CD8-positive, alpha-beta memory T cell (primary cell): ENCODE data around the gene MAK. TPM values are rescaled to one million over a fixed set of nuclear protein-coding genes. Genes with fewer than 3 reads are reported as not detected.
"Not testable (repeated sequence)": the region's sequence is repeated elsewhere in the genome, so short reads cannot be mapped to it uniquely, and the experiment has no call there.

Experiments used
- CTCF ChIA-PET: fragments of 350-600 bp; sonication (Branson Sonifier 250); formaldehyde crosslinking; loops from one replicate; lab custom pipeline; 2021; ENCODE audit warnings: antibody characterized with exemption; lab: Charles Lee
- POLR2A ChIA-PET: fragments of 350-600 bp; sonication (Branson Sonifier 250); formaldehyde crosslinking; loops from one replicate; lab custom pipeline; 2021; ENCODE audit warnings: antibody characterized with exemption; lab: Charles Lee
- DNase-seq, 5 donors: peaks; one replicate each; pipeline versions ENCODE4 v3.0.0 to v3.0.0-alpha.2; 2020 to 2022; ENCODE audit warnings: mixed read lengths in 1 of 5
- H3K27ac ChIP-seq: one replicate; pipeline ENCODE4 v1.7.0; 2013; ENCODE audit warnings: low read depth, mild to moderate bottlenecking, low read length, moderate library complexity
- H3K27me3 ChIP-seq: 2 replicates; pipeline ENCODE4 v1.7.0; 2013; ENCODE audit warnings: low read length, mild to moderate bottlenecking; ENCODE audit not compliant: insufficient read depth, poor library complexity, severe bottlenecking
- H3K36me3 ChIP-seq: 2 replicates; pipeline ENCODE4 v1.7.0; 2013; ENCODE audit warnings: mild to moderate bottlenecking, low read length, moderate library complexity; ENCODE audit not compliant: insufficient read depth
- H3K4me1 ChIP-seq: 2 replicates; pipeline ENCODE4 v1.7.0; 2013; ENCODE audit warnings: mild to moderate bottlenecking, low read length, moderate library complexity; ENCODE audit not compliant: insufficient read depth
- H3K4me3 ChIP-seq: 2 replicates; pipeline ENCODE4 v1.7.0; 2013; ENCODE audit warnings: mild to moderate bottlenecking, low read length
- H3K9me3 ChIP-seq: 2 replicates; pipeline ENCODE4 v1.7.0; 2013; ENCODE audit warnings: mild to moderate bottlenecking, low read length
- H3K27ac Mint-ChIP-seq, 8 donors: one replicate each; pipeline ENCODE4 v1.8.0; 2020 to 2021; ENCODE audit warnings: mixed read lengths in 8 of 8, mild to moderate bottlenecking in 6 of 8, inconsistent platforms in 3 of 8, moderate library complexity in 3 of 8
- H3K27me3 Mint-ChIP-seq, 2 donors: one replicate each; pipeline ENCODE4 v1.8.0; 2020 to 2021; ENCODE audit warnings: mixed read lengths in 2 of 2, mild to moderate bottlenecking in 1 of 2, moderate library complexity in 1 of 2
- H3K36me3 Mint-ChIP-seq, 3 donors: one replicate each; pipeline ENCODE4 v1.8.0; 2020 to 2021; ENCODE audit warnings: mixed read lengths in 3 of 3, inconsistent platforms in 1 of 3, mild to moderate bottlenecking in 1 of 3
- H3K4me1 Mint-ChIP-seq, 3 donors: one replicate each; pipeline ENCODE4 v1.8.0; 2020 to 2021; ENCODE audit warnings: mixed read lengths in 3 of 3, inconsistent platforms in 1 of 3, mild to moderate bottlenecking in 1 of 3
- H3K4me3 Mint-ChIP-seq, 7 donors: one replicate each; pipeline ENCODE4 v1.8.0; 2020 to 2021; ENCODE audit warnings: mixed read lengths in 7 of 7, mild to moderate bottlenecking in 6 of 7, moderate library complexity in 4 of 7, inconsistent platforms in 2 of 7
- H3K9me3 Mint-ChIP-seq, 5 donors: one replicate each; pipeline ENCODE4 v1.8.0; 2020 to 2022; ENCODE audit warnings: mixed read lengths in 5 of 5, mild to moderate bottlenecking in 3 of 5, moderate library complexity in 2 of 5, inconsistent platforms in 1 of 5
- polyA plus RNA-seq: library from polyadenylated mRNA; unstranded; fragments of 300-500 nt; fragmentation: Illumina TruSeq; gene quantifications from one replicate; pipeline ENCODE4 v1.2.3, GENCODE V29; 2021
- total RNA-seq, 2 experiments: library from RNA; stranded (reverse); gene quantifications; one replicate each; pipeline ENCODE4 v1.2.3, GENCODE V29; 2021

Gene MAK
- total and polyA plus RNA-seq, 3 experiments from 2014 or later: 1.8 to 2.3 TPM; not detected in 1

DNA sequence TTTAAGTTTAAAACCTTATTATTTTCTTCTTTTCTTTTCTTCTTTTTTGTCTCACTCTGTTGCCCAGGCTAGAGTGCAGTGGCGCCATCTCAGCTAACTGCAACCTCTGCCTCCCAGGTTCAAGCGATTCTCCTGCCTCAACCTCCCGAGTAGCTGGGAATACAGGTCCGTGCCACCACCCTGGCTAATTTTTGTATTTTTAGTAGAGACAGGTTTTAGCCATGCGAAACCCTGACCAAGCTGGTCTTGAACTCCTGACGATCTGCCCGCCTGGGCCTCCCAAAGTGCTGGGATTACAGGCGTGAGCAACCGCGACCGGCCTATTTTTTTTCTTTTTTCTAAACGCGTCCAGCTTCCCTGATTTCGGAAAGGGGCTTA, 43.9 kb upstream of the MAK start:
- H3K4me3 ChIP-seq, H3K27me3 ChIP-seq, CTCF ChIA-PET, H3K36me3 ChIP-seq, H3K36me3 Mint-ChIP-seq, POLR2A ChIA-PET, DNase-seq, H3K27ac Mint-ChIP-seq, H3K27ac ChIP-seq, H3K9me3 ChIP-seq, H3K9me3 Mint-ChIP-seq, H3K4me1 ChIP-seq: not testable (repeated sequence)
- Mint-ChIP-seq H3K27me3 (peaks cover 66 to 76% of the 10 kb centered on the region in 2 donors), H3K4me1 (peaks cover 4 to 14% (median 9%) of the 10 kb centered on the region in 3 donors), H3K4me3 (peak overlapping the region in 1 of 7 donors; percentile 66)

DNA sequence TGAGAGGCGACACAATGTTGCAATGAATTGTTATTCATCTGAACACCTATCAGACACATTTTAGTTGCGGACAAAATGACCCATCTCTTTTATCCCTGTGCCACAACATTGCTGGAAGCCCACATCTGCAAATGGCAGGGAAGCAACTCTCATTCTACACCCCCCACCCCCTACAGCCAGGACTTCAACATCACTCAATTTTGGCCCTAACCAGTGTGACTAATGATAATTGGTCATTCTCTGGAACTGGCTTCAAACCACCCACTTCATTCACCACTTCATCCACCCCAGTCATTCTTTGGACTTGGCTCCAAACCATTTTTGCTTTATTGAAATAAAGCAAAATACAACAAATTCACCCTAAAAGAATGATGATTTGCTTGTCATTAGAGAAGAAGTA, 42.0 kb upstream of the MAK start:
- Mint-ChIP-seq H3K27me3 (peaks cover 54 to 60% of the 10 kb centered on the region in 2 donors), H3K9me3 (peaks cover 0 to 5% (median 4%) of the 10 kb centered on the region in 5 donors), H3K4me3 (peak overlapping the region in 1 of 7 donors; percentile 35), H3K27ac (no peak overlapping the region), H3K36me3 (peaks cover 0 to 4% (median 0%) of the 10 kb centered on the region in 3 donors), H3K4me1 (peaks cover 2 to 11% (median 5%) of the 10 kb centered on the region in 3 donors)
- Histone ChIP-seq H3K4me3 (no peak overlapping the region), H3K27ac (no peak overlapping the region), H3K4me1 (no peaks in the 10 kb centered on the region), H3K9me3 (no peaks in the 10 kb centered on the region), H3K27me3 (peaks cover 5% of the 10 kb centered on the region), H3K36me3 (no peaks in the 10 kb centered on the region)
- ChIA-PET CTCF (no interaction called here), POLR2A (no interaction called here)
- no peak for DNase-seq

DNA sequence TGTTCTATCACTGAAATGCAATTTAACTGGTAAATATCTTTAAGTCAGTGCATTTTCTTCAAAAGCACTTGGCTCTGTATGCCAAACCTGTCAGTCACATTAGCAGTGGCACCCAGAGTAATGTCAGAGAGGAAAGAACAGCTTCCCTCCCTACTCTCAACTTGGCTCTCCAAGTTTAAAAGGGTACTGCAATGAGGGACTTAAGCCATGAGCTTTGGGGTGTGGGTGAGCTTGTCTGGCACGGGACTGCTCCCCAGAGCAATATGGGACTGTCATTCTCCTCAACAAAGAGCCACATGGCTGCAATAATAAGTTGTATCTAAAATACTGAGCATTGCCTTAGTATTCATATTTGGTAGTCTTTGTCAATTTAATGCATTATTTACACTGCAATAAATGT, 39.5 kb upstream of the MAK start:
- Histone ChIP-seq H3K36me3 (no peaks in the 10 kb centered on the region), H3K4me3 (no peak overlapping the region), H3K9me3 (no peaks in the 10 kb centered on the region), H3K4me1 (no peaks in the 10 kb centered on the region), H3K27me3 (no peaks in the 10 kb centered on the region), H3K27ac (no peak overlapping the region)
- H3K4me1 Mint-ChIP-seq: peaks cover 0 to 7% (median 0%) of the 10 kb centered on the region in 3 donors
- ChIA-PET POLR2A (no interaction called here), CTCF (no interaction called here)
- H3K9me3 Mint-ChIP-seq: peaks cover 0 to 4% (median 2%) of the 10 kb centered on the region in 5 donors
- H3K4me3 Mint-ChIP-seq: no peak overlapping the region
- no peak overlapping the region for H3K27ac Mint-ChIP-seq
- DNase-seq: no peak
- H3K27me3 Mint-ChIP-seq: peaks cover 41 to 62% of the 10 kb centered on the region in 2 donors
- H3K36me3 Mint-ChIP-seq: peaks cover 0 to 4% (median 0%) of the 10 kb centered on the region in 3 donors

DNA sequence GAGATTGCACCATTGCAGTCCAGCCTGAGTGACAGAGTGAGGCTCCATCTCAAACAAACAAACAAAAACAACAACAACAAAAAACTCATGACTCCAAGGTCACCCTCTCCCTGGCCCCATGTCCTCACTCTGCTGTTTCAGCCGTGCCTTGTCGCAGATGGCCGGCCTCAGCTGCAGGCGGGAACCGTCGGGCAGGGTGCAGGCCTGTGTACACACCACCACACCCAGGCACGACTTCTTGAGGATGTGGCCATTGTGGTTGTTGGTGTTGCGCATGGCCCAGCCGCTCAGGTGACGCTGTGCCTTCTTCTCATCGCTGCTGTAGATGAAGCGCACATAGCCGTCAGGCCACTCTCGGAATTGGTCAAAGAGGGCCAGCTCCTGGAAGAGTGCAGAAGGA, 38.7 kb upstream of the MAK start:
- Histone ChIP-seq H3K27me3 (no peaks in the 10 kb centered on the region), H3K9me3 (no peaks in the 10 kb centered on the region), H3K36me3 (no peaks in the 10 kb centered on the region), H3K4me1 (no peaks in the 10 kb centered on the region), H3K27ac (no peak overlapping the region), H3K4me3 (no peak overlapping the region)
- H3K27ac Mint-ChIP-seq: no peak overlapping the region
- CTCF ChIA-PET: no interaction called here
- peaks cover 33 to 54% of the 10 kb centered on the region in 2 donors for H3K27me3 Mint-ChIP-seq
- peaks cover 0 to 4% (median 0%) of the 10 kb centered on the region in 3 donors for H3K36me3 Mint-ChIP-seq
- peaks cover 0 to 4% (median 2%) of the 10 kb centered on the region in 5 donors for H3K9me3 Mint-ChIP-seq
- H3K4me1 Mint-ChIP-seq: no peaks in the 10 kb centered on the region
- H3K4me3 Mint-ChIP-seq: no peak overlapping the region
- DNase-seq: no peak
- POLR2A ChIA-PET: no interaction called here

DNA sequence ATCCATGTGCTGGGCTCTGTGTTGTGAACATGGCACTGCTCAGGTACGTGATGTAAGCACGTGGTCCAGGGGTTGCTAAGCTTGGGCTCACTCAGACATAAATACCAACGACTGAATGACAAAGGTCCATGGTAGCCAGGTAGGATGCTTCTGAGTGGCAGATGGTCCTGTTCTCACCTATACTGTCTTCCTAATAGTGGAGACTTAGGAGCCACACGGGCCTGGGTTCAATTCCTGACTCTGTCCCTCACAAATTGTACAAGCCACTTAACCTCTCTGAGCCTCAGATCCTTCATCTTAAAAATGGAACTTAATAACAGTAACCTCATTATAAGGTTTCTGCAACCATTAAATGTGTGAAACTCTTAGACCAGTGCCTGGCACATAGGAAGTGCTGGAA, 36.7 kb upstream of the MAK start:
- peaks cover 3% of the 10 kb centered on the region for H3K27me3 ChIP-seq
- H3K9me3 Mint-ChIP-seq: peaks cover 0 to 4% (median 0%) of the 10 kb centered on the region in 5 donors
- H3K4me3 Mint-ChIP-seq: no peak overlapping the region
- POLR2A ChIA-PET: no interaction called here
- CTCF ChIA-PET: no interaction called here
- no peaks in the 10 kb centered on the region for H3K36me3 Mint-ChIP-seq
- H3K27me3 Mint-ChIP-seq: peaks cover 23 to 45% of the 10 kb centered on the region in 2 donors
- H3K27ac ChIP-seq: no peak overlapping the region
- no peaks in the 10 kb centered on the region for H3K4me1 Mint-ChIP-seq
- H3K4me1 ChIP-seq: no peaks in the 10 kb centered on the region
- H3K4me3 ChIP-seq: no peak overlapping the region
- no peaks in the 10 kb centered on the region for H3K9me3 ChIP-seq
- no peaks in the 10 kb centered on the region for H3K36me3 ChIP-seq
- no peak for DNase-seq
- no peak overlapping the region for H3K27ac Mint-ChIP-seq

DNA sequence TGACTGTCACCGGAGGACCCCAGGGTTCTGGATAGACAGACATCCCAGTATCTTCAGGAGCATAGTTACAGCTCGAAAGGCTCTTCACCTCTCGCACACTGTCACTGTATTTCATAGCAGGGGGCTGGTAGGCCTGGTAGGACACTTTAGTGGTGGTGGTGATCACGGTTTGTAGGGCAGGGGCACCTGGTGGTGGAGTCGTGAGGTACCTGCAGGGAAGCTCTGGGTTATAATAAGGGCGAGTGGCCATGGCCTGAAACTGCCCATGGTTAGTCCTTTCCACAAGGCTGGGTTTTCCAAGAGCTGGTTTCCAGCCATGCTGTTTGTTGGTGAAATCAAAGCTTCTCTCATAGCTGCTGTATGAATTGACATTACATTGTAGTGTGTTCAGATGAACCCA, 35.9 kb upstream of the MAK start:
- Mint-ChIP-seq H3K9me3 (peaks cover 0 to 4% (median 0%) of the 10 kb centered on the region in 5 donors), H3K36me3 (no peaks in the 10 kb centered on the region), H3K4me3 (no peak overlapping the region), H3K27ac (no peak overlapping the region), H3K4me1 (no peaks in the 10 kb centered on the region), H3K27me3 (peaks cover 16 to 38% of the 10 kb centered on the region in 2 donors)
- no peaks in the 10 kb centered on the region for H3K4me1 ChIP-seq
- no peaks in the 10 kb centered on the region for H3K36me3 ChIP-seq
- peaks cover 3% of the 10 kb centered on the region for H3K27me3 ChIP-seq
- no peak for DNase-seq
- ChIA-PET POLR2A (no interaction called here), CTCF (no interaction called here)
- H3K9me3 ChIP-seq: no peaks in the 10 kb centered on the region
- H3K27ac ChIP-seq: no peak overlapping the region
- no peak overlapping the region for H3K4me3 ChIP-seq

DNA sequence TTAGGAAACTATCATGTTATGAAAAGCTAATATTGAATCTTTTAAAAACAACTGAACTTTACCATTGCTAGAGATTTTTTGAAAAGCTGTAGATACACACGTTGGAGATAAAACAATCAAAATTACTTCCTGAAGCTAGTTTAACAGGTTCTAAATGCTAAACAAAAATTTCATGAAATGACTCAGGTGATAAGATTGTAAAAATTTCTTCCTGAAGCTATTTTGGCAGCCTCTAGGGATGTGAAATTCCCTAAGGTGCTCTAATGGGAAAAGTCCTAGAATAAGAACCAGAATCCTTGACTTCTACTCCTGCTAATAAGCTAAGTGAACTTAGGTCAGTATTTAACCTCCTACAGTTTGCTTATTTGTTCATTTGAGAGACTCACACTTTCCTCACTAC, 35.0 kb upstream of the MAK start:
- Mint-ChIP-seq H3K4me1 (no peaks in the 10 kb centered on the region), H3K27ac (no peak overlapping the region), H3K9me3 (peaks cover 0 to 2% (median 0%) of the 10 kb centered on the region in 5 donors), H3K27me3 (peaks cover 13 to 30% of the 10 kb centered on the region in 2 donors), H3K4me3 (no peak overlapping the region), H3K36me3 (peaks cover 0 to 1% (median 0%) of the 10 kb centered on the region in 3 donors)
- no peaks in the 10 kb centered on the region for H3K36me3 ChIP-seq
- no peaks in the 10 kb centered on the region for H3K4me1 ChIP-seq
- H3K9me3 ChIP-seq: no peaks in the 10 kb centered on the region
- CTCF ChIA-PET: no interaction called here
- H3K27ac ChIP-seq: no peak overlapping the region
- no peak for DNase-seq
- H3K27me3 ChIP-seq: peaks cover 3% of the 10 kb centered on the region
- no peak overlapping the region for H3K4me3 ChIP-seq
- POLR2A ChIA-PET: no interaction called here

DNA sequence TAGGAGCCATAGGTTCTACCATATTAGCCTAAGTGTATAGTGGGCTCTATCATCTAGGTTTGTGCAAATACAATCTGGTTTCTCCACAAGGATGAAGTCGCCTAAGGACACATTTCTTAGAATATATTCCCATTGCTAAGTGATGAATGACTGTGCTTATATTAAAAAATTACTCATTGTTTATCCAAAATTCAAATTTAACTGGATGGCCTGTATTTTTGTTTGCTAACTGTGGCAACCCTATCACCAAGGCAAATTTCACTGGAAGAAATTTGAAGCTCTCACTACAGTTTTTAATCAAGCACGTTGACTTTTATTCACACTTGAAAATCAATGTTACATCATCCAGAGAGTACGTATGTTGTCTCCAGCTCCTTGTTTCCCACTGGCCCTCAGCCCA, 29.6 kb upstream of the MAK start:
- no peak for DNase-seq
- H3K27ac Mint-ChIP-seq: no peak overlapping the region
- Histone ChIP-seq H3K4me1 (no peaks in the 10 kb centered on the region), H3K27me3 (peaks cover 3% of the 10 kb centered on the region), H3K9me3 (no peaks in the 10 kb centered on the region), H3K36me3 (no peaks in the 10 kb centered on the region), H3K27ac (no peak overlapping the region), H3K4me3 (no peak overlapping the region)
- no peak overlapping the region for H3K4me3 Mint-ChIP-seq
- no peaks in the 10 kb centered on the region for H3K4me1 Mint-ChIP-seq
- H3K36me3 Mint-ChIP-seq: peaks cover 0 to 3% (median 0%) of the 10 kb centered on the region in 3 donors
- POLR2A ChIA-PET: no interaction called here
- peaks cover 0 to 8% of the 10 kb centered on the region in 2 donors for H3K27me3 Mint-ChIP-seq
- CTCF ChIA-PET: no interaction called here
- peaks cover 0 to 2% (median 0%) of the 10 kb centered on the region in 5 donors for H3K9me3 Mint-ChIP-seq

DNA sequence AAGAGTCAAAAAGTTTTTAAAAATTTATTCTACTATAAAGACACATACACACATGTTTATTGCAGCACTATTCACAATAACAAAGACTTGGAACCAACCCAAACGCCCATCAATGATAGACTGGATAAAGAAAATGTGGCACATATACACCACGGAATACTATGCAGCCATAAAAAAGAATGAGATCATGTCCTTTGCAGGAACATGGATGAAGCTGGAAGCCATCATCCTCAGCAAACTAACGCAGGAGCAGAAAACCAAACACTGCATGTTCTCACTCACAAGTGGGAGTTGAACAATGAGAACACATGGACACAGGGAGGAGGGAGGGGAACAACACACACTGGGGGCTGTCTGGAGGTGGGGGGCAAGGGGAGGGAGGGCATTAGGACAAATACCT, 28.4 kb upstream of the MAK start:
- H3K36me3 Mint-ChIP-seq, H3K4me1 Mint-ChIP-seq, H3K4me3 Mint-ChIP-seq, CTCF ChIA-PET, H3K9me3 Mint-ChIP-seq, H3K27ac ChIP-seq, H3K27me3 Mint-ChIP-seq, H3K4me3 ChIP-seq, H3K36me3 ChIP-seq, DNase-seq, H3K27me3 ChIP-seq, H3K9me3 ChIP-seq, H3K27ac Mint-ChIP-seq, H3K4me1 ChIP-seq, POLR2A ChIA-PET: not testable (repeated sequence)
